SK-N-SH treated with all-trans-retinoic acid at 6 μM for 48 hours (cell line): ENCODE results near the gene UPK2.

Source experiments
- ATAC-seq: fragments of 200-7000 bp; cut with Tn5 transposase; 3 replicates; pipeline ENCODE4 v1.9.1; 2020; ENCODE audit warnings: mild to moderate bottlenecking, moderate library complexity
- ARNTL ChIP-seq: fragments of 450-650 bp; formaldehyde crosslinking; IDR thresholded peaks from 2 replicates; pipeline ENCODE4 v1.5.0; 2020; ENCODE audit warnings: low read depth, mild to moderate bottlenecking, moderate library complexity, borderline replicate concordance
- BACH2 ChIP-seq: fragments of 250-450 bp; sonication (Bioruptor Pico); IDR thresholded peaks from 2 replicates; pipeline ENCODE4 v1.9.0; 2021; ENCODE audit warnings: mild to moderate bottlenecking, borderline replicate concordance
- CREB5 ChIP-seq: fragments of 250-450 bp; sonication (Bioruptor Pico); IDR thresholded peaks from 2 replicates; pipeline ENCODE4 v1.5.1; 2020; ENCODE audit warnings: low read depth, mild to moderate bottlenecking, moderate library complexity
- CSDC2 ChIP-seq: fragments of 250-450 bp; sonication (Bioruptor Pico); IDR thresholded peaks from 2 replicates; pipeline ENCODE4 v1.5.0; 2020; ENCODE audit warnings: mild to moderate bottlenecking, moderate library complexity
- ESRRG ChIP-seq: fragments of 250-450 bp; sonication (Bioruptor Pico); IDR thresholded peaks from 2 replicates; pipeline ENCODE4 v1.6.1; 2021; ENCODE audit warnings: mild to moderate bottlenecking
- OSR1 ChIP-seq: fragments of 250-450 bp; sonication (Bioruptor Pico); IDR thresholded peaks from 2 replicates; pipeline ENCODE4 v1.8.0; 2022; ENCODE audit warnings: moderate library complexity, mild to moderate bottlenecking, inconsistent platforms
- SNAI2 ChIP-seq: fragments of 250-450 bp; sonication (Bioruptor Pico); IDR thresholded peaks from 2 replicates; pipeline ENCODE4 v1.5.0; 2020; ENCODE audit warnings: mild to moderate bottlenecking, moderate library complexity
- ZC3H10 ChIP-seq: fragments of 250-450 bp; sonication (Bioruptor Pico); IDR thresholded peaks from 2 replicates; pipeline ENCODE4 v1.5.1; 2021; ENCODE audit warnings: mild to moderate bottlenecking, moderate library complexity
- ZFP3 ChIP-seq: fragments of 250-450 bp; sonication (Bioruptor Pico); IDR thresholded peaks from 2 replicates; pipeline ENCODE4 v1.5.0; 2020; ENCODE audit warnings: mild to moderate bottlenecking, moderate library complexity
- ZNF8 ChIP-seq: fragments of 450-650 bp; formaldehyde crosslinking; IDR thresholded peaks from 2 replicates; pipeline ENCODE4 v1.5.0; 2020; ENCODE audit warnings: mild to moderate bottlenecking, moderate library complexity
- TF ChIP-seq, protein P1 (sequence below): fragments of 250-450 bp; sonication (Bioruptor Pico); IDR thresholded peaks from 2 replicates; pipeline ENCODE4 v1.8.0; 2020; ENCODE audit warnings: mild to moderate bottlenecking, moderate library complexity, borderline replicate concordance
- TF ChIP-seq, protein P2 (sequence below): fragments of 250-450 bp; sonication (Bioruptor Pico); IDR thresholded peaks from 2 replicates; pipeline ENCODE4 v1.5.0; 2020; ENCODE audit warnings: mild to moderate bottlenecking, moderate library complexity
- TF ChIP-seq, protein P3 (sequence below): fragments of 250-450 bp; sonication (Bioruptor Pico); IDR thresholded peaks from 2 replicates; pipeline ENCODE4 v1.8.0; 2021; ENCODE audit warnings: low read depth, mild to moderate bottlenecking, moderate library complexity, borderline replicate concordance
- TF ChIP-seq, protein P4 (sequence below): fragments of 250-450 bp; sonication (Bioruptor Pico); IDR thresholded peaks from 2 replicates; pipeline ENCODE4 v1.5.1; 2021; ENCODE audit warnings: mild to moderate bottlenecking, moderate library complexity

The UPK2 gene

DNA sequence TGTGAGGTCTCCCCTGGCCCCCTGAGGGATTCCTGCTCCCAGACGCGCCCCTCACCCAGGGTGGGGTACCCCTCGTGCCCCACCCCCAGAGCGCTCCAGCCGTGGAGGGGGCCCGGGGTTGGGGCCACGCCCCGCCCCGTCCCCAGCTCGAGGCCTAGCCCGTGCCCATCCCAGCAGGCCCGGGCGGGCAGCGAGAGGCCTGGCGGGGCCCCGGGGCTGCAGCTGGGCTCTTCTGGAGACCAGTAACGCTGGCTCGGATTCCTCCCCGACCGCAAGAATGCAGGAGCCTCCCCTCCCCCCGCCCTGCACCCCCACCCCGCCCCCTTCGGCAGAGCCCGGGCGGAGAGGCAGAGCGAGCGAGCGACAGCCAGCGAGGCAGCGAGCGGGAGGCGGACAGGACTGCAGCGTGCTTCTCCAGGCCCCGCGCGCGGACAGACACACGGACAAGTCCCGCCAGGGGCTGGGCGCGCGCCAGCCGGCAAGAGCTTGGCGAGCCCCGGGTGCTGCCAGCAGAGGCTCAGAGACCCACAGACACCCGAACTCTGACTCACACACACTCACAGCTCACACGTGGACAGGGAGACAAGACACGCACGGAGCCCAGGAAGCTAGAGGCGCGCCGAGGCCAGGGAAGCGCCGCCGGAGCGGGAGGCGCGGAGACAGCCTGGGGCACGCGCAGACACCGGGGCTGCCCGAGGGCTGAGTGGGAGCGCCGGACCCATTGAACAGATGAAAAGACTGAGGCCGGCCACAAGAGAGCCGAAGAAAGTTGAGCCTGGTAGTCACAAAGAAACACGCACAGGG is 45.6 kb upstream of the UPK2 start:
- ATAC-seq: peak; percentile 57
- TF ChIP-seq, protein P1, sequence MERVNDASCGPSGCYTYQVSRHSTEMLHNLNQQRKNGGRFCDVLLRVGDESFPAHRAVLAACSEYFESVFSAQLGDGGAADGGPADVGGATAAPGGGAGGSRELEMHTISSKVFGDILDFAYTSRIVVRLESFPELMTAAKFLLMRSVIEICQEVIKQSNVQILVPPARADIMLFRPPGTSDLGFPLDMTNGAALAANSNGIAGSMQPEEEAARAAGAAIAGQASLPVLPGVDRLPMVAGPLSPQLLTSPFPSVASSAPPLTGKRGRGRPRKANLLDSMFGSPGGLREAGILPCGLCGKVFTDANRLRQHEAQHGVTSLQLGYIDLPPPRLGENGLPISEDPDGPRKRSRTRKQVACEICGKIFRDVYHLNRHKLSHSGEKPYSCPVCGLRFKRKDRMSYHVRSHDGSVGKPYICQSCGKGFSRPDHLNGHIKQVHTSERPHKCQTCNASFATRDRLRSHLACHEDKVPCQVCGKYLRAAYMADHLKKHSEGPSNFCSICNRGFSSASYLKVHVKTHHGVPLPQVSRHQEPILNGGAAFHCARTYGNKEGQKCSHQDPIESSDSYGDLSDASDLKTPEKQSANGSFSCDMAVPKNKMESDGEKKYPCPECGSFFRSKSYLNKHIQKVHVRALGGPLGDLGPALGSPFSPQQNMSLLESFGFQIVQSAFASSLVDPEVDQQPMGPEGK (CRISPR knock-in tag): 0 out of 2 replicates have a peak, but pooled peaks have one; percentile 13
- TF ChIP-seq, protein P2, sequence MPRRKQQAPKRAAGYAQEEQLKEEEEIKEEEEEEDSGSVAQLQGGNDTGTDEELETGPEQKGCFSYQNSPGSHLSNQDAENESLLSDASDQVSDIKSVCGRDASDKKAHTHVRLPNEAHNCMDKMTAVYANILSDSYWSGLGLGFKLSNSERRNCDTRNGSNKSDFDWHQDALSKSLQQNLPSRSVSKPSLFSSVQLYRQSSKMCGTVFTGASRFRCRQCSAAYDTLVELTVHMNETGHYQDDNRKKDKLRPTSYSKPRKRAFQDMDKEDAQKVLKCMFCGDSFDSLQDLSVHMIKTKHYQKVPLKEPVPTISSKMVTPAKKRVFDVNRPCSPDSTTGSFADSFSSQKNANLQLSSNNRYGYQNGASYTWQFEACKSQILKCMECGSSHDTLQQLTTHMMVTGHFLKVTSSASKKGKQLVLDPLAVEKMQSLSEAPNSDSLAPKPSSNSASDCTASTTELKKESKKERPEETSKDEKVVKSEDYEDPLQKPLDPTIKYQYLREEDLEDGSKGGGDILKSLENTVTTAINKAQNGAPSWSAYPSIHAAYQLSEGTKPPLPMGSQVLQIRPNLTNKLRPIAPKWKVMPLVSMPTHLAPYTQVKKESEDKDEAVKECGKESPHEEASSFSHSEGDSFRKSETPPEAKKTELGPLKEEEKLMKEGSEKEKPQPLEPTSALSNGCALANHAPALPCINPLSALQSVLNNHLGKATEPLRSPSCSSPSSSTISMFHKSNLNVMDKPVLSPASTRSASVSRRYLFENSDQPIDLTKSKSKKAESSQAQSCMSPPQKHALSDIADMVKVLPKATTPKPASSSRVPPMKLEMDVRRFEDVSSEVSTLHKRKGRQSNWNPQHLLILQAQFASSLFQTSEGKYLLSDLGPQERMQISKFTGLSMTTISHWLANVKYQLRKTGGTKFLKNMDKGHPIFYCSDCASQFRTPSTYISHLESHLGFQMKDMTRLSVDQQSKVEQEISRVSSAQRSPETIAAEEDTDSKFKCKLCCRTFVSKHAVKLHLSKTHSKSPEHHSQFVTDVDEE (CRISPR knock-in tag): no peak
- TF ChIP-seq CSDC2 (CRISPR knock-in tag): 0 out of 2 replicates have a peak, but pooled peaks have one; percentile 71
- TF ChIP-seq ZFP3 (CRISPR knock-in tag): 0 out of 2 replicates have a peak, but pooled peaks have one; percentile 15

GRCh38 chr11:118911113-118911879 is 44.8 kb upstream of the UPK2 start:
- no peak for TF ChIP-seq BACH2 (CRISPR knock-in tag)
- TF ChIP-seq ZFP3 (CRISPR knock-in tag): 0 out of 2 replicates have a peak, but pooled peaks have one; percentile 45
- TF ChIP-seq, all 23 proteins: peak for 1
- peak; percentile 25 for ATAC-seq

DNA sequence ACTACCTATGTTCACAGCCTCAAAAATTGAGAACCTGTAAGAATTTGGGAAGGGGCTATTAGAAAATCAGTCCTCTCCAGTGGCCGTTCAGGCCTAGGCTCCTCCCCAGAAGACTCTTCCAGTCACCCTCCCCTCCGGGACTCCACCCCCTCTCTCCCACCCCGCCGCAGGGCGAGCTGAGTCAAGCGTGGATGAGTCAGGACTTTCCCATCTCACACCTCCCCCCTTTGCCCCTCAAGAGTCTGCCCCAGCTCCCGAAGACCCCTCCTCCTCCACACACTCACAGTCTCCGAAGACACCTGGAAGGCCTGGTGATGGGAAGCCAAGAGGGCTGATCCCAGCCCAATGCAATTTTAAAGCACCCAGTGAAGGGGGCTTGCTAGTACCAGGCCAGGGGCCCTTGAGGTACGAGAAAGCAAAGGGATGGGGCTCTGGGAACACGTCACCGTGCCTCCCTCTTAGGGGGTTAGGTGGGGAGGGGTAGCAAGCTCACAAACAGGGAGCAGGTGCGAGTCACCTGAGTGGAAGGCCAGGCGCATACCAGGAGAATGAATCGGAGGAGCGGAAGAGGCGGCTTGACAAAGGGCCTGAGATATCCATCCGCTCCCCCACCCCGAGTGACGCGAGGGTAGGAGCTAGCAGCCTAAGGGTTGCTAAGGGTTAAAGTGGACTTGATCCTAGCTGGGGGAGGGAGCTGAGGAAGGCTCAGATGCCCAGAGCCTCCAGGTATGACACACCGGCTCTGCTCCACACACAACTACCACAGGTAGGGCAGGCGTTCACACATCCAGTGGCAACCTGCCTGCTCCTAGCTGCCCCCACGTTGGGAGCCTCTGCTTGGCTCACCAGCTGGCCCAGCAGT is 44.0 kb upstream of the UPK2 start:
- no peak for TF ChIP-seq ZC3H10 (CRISPR knock-in tag)
- TF ChIP-seq, protein P3, sequence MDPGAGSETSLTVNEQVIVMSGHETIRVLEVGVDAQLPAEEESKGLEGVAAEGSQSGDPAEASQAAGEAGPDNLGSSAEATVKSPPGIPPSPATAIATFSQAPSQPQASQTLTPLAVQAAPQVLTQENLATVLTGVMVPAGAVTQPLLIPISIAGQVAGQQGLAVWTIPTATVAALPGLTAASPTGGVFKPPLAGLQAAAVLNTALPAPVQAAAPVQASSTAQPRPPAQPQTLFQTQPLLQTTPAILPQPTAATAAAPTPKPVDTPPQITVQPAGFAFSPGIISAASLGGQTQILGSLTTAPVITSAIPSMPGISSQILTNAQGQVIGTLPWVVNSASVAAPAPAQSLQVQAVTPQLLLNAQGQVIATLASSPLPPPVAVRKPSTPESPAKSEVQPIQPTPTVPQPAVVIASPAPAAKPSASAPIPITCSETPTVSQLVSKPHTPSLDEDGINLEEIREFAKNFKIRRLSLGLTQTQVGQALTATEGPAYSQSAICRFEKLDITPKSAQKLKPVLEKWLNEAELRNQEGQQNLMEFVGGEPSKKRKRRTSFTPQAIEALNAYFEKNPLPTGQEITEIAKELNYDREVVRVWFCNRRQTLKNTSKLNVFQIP (CRISPR knock-in tag): 0 out of 2 replicates have a peak, but pooled peaks have one; percentile 24
- TF ChIP-seq, protein P1 (CRISPR knock-in tag): 0 out of 2 replicates have a peak, but pooled peaks have one; percentile 47
- ATAC-seq: peak; percentile 61

GRCh38 chr11:118912742-118913410 is 43.2 kb upstream of the UPK2 start:
- no peak for TF ChIP-seq ESRRG
- no peak for TF ChIP-seq ZNF8 (CRISPR knock-in tag)
- TF ChIP-seq, protein P1 (CRISPR knock-in tag): no peak
- TF ChIP-seq, protein P4, sequence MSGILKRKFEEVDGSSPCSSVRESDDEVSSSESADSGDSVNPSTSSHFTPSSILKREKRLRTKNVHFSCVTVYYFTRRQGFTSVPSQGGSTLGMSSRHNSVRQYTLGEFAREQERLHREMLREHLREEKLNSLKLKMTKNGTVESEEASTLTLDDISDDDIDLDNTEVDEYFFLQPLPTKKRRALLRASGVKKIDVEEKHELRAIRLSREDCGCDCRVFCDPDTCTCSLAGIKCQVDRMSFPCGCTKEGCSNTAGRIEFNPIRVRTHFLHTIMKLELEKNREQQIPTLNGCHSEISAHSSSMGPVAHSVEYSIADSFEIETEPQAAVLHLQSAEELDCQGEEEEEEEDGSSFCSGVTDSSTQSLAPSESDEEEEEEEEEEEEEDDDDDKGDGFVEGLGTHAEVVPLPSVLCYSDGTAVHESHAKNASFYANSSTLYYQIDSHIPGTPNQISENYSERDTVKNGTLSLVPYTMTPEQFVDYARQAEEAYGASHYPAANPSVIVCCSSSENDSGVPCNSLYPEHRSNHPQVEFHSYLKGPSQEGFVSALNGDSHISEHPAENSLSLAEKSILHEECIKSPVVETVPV (CRISPR knock-in tag): no peak
- TF ChIP-seq OSR1 (CRISPR knock-in tag): no peak
- no peak for TF ChIP-seq CREB5
- no peak for TF ChIP-seq BACH2 (CRISPR knock-in tag)
- TF ChIP-seq SNAI2 (CRISPR knock-in tag): no peak
- TF ChIP-seq ARNTL (CRISPR knock-in tag): no peak
- ATAC-seq: no peak
